HepG2 (cell line): ENCODE results near the gene FXYD6. TPM values are rescaled to one million over a fixed set of nuclear protein-coding genes. Genes with fewer than 3 reads are reported as not detected.

ENCODE experiments used
- ATAC-seq: fragments of 200-7000 bp; cut with Tn5 transposase; 3 replicates; pipeline ENCODE4 v1.9.1; 2020; ENCODE audit warnings: mild to moderate bottlenecking, moderate library complexity
- BruUV-seq: library from RNA; stranded (reverse); fragments of 400-500 nt; replicated peaks from 2 replicates; lab custom pipeline; 2021; lab: Mats Ljungman, UMichigan
- CTCF ChIA-PET: fragments of 300-600 bp; formaldehyde crosslinking; extraction: SDS; loops from one replicate; lab custom pipeline; 2021; ENCODE audit warnings: low total read pairs, inconsistent platforms, low intra/inter-chr PET ratio; lab: Yijun Ruan, JAX
- POLR2A ChIA-PET: fragments of 350-600 bp; sonication (Branson Sonifier 250); formaldehyde crosslinking; loops from one replicate; lab custom pipeline; 2020; ENCODE audit warnings: antibody characterized with exemption, inconsistent platforms; lab: Yijun Ruan, JAX
- DNase-seq: peaks from one replicate; pipeline ENCODE4 v3.0.0-alpha.2; 2015; ENCODE audit warnings: low spot score
- FAIRE-seq: peaks from 3 replicates; lab custom pipeline; 2011; peaks lifted over from hg19 to GRCh38; lab: Jason Lieb, UNC
- H2AFZ ChIP-seq: one replicate; pipeline ENCODE4 v1.6.1; 2011; ENCODE audit warnings: low read length, inconsistent platforms
- H3K27ac ChIP-seq: fragments of 300-600 bp; 3 replicates; pipeline ENCODE4 v1.8.0; 2011; ENCODE audit warnings: mixed run types, mild to moderate bottlenecking, mixed read lengths, low read length, inconsistent platforms; ENCODE audit not compliant: insufficient read depth; ENCODE audit errors: extremely low read length
- H3K27me3 ChIP-seq, 2 experiments: fragments of 200-600 bp in 1 of 2; 2 replicates in 1 of 2; 3 replicates in 1 of 2; pipeline versions ENCODE4 v1.6.0 to v1.8.0; 2011; ENCODE audit warnings: low read length in 2 of 2, mild to moderate bottlenecking in 2 of 2, moderate library complexity in 2 of 2, inconsistent platforms in 1 of 2; ENCODE audit not compliant: insufficient read depth in 2 of 2, control insufficient read depth in 1 of 2
- H3K36me3 ChIP-seq, 2 experiments: fragments of 200-600 bp in 1 of 2; replicated peaks in 1 of 2; 2 replicates in 1 of 2; 3 replicates in 1 of 2; pipeline versions ENCODE4 v1.5.1 to v1.8.0; 2011; ENCODE audit warnings: low read length in 2 of 2, inconsistent platforms in 1 of 2; ENCODE audit not compliant: insufficient read depth in 2 of 2, control insufficient read depth in 1 of 2
- H3K4me1 ChIP-seq: 2 replicates; pipeline ENCODE4 v1.5.1; 2012; ENCODE audit warnings: low read length, inconsistent platforms; ENCODE audit not compliant: insufficient read depth
- H3K4me2 ChIP-seq: 2 replicates; pipeline ENCODE4 v1.6.0; 2011; ENCODE audit warnings: low read depth, low read length, inconsistent platforms
- H3K4me3 ChIP-seq, 3 experiments: fragments of 200-600 bp in 1 of 3; sonication (generic), shearing (Covaris generic) in 1 of 3; replicated peaks in 1 of 3; 2 replicates each; pipeline ENCODE4 v1.5.1; 2011 to 2016; ENCODE audit warnings: low read length in 3 of 3, inconsistent platforms in 2 of 3, low read depth in 2 of 3, mild to moderate bottlenecking in 2 of 3, control low read depth in 1 of 3, mixed read lengths in 1 of 3; ENCODE audit not compliant: insufficient read depth in 1 of 3
- H3K79me2 ChIP-seq: one replicate; pipeline ENCODE4 v1.6.1; 2011; ENCODE audit warnings: low read length, inconsistent platforms; ENCODE audit not compliant: insufficient read depth
- H3K9ac ChIP-seq: 2 replicates; pipeline ENCODE4 v1.6.0; 2011; ENCODE audit warnings: mild to moderate bottlenecking, low read depth, low read length, inconsistent platforms; ENCODE audit not compliant: insufficient read depth
- H3K9me3 ChIP-seq: 2 replicates; pipeline ENCODE4 v1.5.1; 2012; ENCODE audit warnings: mild to moderate bottlenecking, low read length
- H4K20me1 ChIP-seq: 2 replicates; pipeline ENCODE4 v1.6.0; 2011; ENCODE audit warnings: inconsistent platforms, mild to moderate bottlenecking, low read length, moderate library complexity; ENCODE audit not compliant: insufficient read depth
- CC2D1A ChIP-seq: sonication (generic); formaldehyde crosslinking; IDR thresholded peaks from 2 replicates; pipeline ENCODE4 v1.8.1; 2023; ENCODE audit warnings: mild to moderate bottlenecking, missing genetic modification reagents
- CEBPB ChIP-seq: IDR thresholded peaks from 2 replicates; pipeline ENCODE4 v1.6.1; 2011; ENCODE audit warnings: low read depth, low read length, improper control_type of control experiment, borderline replicate concordance
- TAF1 ChIP-seq: sonication (generic); formaldehyde crosslinking; IDR thresholded peaks from 2 replicates; pipeline ENCODE4 v1.4.0; 2020; ENCODE audit warnings: missing genetic modification reagents
- ZNF232 ChIP-seq: sonication (generic); formaldehyde crosslinking; IDR thresholded peaks from 2 replicates; pipeline ENCODE4 v1.4.0; 2020; ENCODE audit warnings: missing genetic modification reagents, borderline replicate concordance
- ZNF678 ChIP-seq: sonication (generic); formaldehyde crosslinking; IDR thresholded peaks from 2 replicates; pipeline ENCODE4 v1.4.0; 2020; ENCODE audit warnings: mild to moderate bottlenecking, missing genetic modification reagents
- ZNF839 ChIP-seq: sonication (generic); formaldehyde crosslinking; IDR thresholded peaks from 2 replicates; pipeline ENCODE4 v1.4.0; 2020; ENCODE audit warnings: missing genetic modification reagents, mild to moderate bottlenecking, borderline replicate concordance
- WGBS: methylation state at CpG from one replicate; pipeline ENCODE4 v1.1.6; 2017; ENCODE audit warnings: low lambda C conversion rate; 5-methylcytosine and 5-hydroxymethylcytosine counted together
- in situ Hi-C: cut with HindIII; loops from 2 replicates; pipeline ENCODE4 v1.10.0; 2017; ENCODE audit warnings: low pct_unique_long_range_greater_than_20kb; ENCODE audit not compliant: extremely low pct_ligation_motif_present
- intact Hi-C: fragments of 100-400 bp; cut with micrococcal nuclease; formaldehyde crosslinking; loops from one replicate; pipeline ENCODE4 v1.10.0; 2022; ENCODE audit not compliant: unreplicated experiment
- polyA plus RNA-seq, 8 experiments: library from polyadenylated mRNA; depleted of rRNA in 3 of 8; stranded (reverse) in 7 of 8; unstranded in 1 of 8; fragments of >200 nt; fragmentation: Illumina TruSeq in 4 of 8; extraction: Trizol in 4 of 8; gene quantifications; 2 replicates each; pipeline versions ENCODE4 v1.2.1 to v1.2.3, GENCODE V29; 2011 to 2016; ENCODE audit warnings: low read depth in 4 of 8, missing spikeins in 1 of 8, mixed read lengths in 1 of 8; ENCODE audit not compliant: insufficient read depth in 1 of 8
- total RNA-seq, 5 experiments: library from RNA; depleted of rRNA; stranded (reverse); fragments of >200 nt; fragmentation: Illumina TruSeq; extraction: Trizol; gene quantifications; 2 replicates each; pipeline ENCODE4 v1.2.3, GENCODE V29; 2016; ENCODE audit warnings: low read depth in 1 of 5
- TF ChIP-seq, protein P1 (sequence below): fragments of 450-650 bp; IDR thresholded peaks from 2 replicates; pipeline ENCODE4 v1.6.1; 2017
- TF ChIP-seq, protein P2 (sequence below): sonication (generic); formaldehyde crosslinking; IDR thresholded peaks from 2 replicates; pipeline ENCODE4 v1.4.0; 2020; ENCODE audit warnings: missing genetic modification reagents, borderline replicate concordance
- TF ChIP-seq, protein P3 (sequence below): sonication (generic); formaldehyde crosslinking; IDR thresholded peaks from 2 replicates; pipeline ENCODE4 v1.5.0; 2020; ENCODE audit warnings: missing genetic modification reagents
- TF ChIP-seq, protein P4 (sequence below): IDR thresholded peaks from 2 replicates; pipeline ENCODE4 v1.6.1; 2016; ENCODE audit warnings: low read depth, missing genetic modification reagents, missing compliant biosample characterization
- TF ChIP-seq, protein P5 (sequence below): sonication (generic); formaldehyde crosslinking; IDR thresholded peaks from 2 replicates; pipeline ENCODE4 v1.9.0; 2021; ENCODE audit warnings: missing genetic modification reagents, borderline replicate concordance

FXYD6 gene
- total and polyA plus RNA-seq, 2 of the 13 experiments (the other 11 are each of a cell fraction or from before 2014, with no cell fraction given) = not detected

DNA sequence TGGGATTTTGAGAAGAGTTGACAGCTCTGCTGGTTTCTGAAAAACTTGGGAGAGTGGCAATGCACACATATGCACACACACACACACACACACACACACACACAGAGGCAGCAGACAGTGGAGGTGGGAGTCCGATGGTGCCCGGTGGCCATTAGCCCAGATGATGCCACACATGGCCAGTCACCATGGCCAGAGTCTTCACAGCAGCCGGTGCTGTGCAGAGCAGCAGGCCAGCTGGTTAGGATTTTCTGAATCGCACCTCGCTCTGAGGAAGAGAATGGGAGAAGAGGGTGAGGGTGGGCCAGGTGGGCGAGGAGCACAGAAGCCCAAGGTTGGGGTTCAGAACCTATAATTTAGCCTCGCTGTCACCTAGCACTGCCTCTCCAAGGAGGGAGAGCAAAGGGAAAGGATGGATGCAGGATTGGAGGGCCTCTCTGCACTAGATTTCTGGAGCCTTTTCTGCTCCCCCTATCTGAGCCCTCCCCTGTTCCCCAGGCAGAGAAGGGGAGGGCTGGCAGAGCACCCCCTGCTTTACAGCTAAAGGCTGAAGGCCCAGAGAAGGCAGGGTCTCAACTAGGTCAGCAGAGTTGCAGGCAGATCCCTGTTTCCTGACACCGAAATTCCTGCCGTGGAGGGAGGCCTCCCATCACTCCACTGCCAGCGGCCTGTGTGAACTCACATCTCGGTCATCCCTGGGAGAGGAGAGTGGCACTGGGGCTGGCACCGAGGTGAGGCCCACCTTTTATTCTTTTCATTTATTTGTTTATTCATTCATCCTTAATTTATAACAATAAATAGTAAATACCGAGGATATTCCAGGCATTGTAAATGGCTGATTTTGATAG is 25.8 kb upstream of the FXYD6 start:
- Histone ChIP-seq H3K79me2 (no peaks in the 10 kb centered on the region), H3K4me3 (no peak overlapping the region), H3K9me3 (no peaks in the 10 kb centered on the region), H3K27ac (no peak overlapping the region), H4K20me1 (no peaks in the 10 kb centered on the region), H3K4me2 (no peak overlapping the region), H2AFZ (no peak overlapping the region), H3K4me1 (no peaks in the 10 kb centered on the region), H3K27me3 (peaks cover 4 to 62% of the 10 kb centered on the region in 2 experiments; a peak in 3 of 5 replicates), H3K36me3 (no peaks in the 10 kb centered on the region), H3K9ac (no peak overlapping the region)
- BruUV-seq = no TSS peak
- DNase-seq (no peak), ATAC-seq (no peak), FAIRE-seq (no peak)
- intact Hi-C loops (loop anchor here (10.0 kb wide), 1 partner anchor 57 kb away; no protein-coding TSS in a partner anchor), in situ Hi-C loops (no loop called here)
- CTCF ChIA-PET = no interaction called here
- POLR2A ChIA-PET = no interaction called here
- 17% methylated on average over 12 of the region's 13 CpGs for WGBS
- TF ChIP-seq, protein P1, sequence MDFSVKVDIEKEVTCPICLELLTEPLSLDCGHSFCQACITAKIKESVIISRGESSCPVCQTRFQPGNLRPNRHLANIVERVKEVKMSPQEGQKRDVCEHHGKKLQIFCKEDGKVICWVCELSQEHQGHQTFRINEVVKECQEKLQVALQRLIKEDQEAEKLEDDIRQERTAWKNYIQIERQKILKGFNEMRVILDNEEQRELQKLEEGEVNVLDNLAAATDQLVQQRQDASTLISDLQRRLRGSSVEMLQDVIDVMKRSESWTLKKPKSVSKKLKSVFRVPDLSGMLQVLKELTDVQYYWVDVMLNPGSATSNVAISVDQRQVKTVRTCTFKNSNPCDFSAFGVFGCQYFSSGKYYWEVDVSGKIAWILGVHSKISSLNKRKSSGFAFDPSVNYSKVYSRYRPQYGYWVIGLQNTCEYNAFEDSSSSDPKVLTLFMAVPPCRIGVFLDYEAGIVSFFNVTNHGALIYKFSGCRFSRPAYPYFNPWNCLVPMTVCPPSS = no peak
- TF ChIP-seq CEBPB = no peak
- TF ChIP-seq ZNF678 (CRISPR knock-in tag) = no peak
- TF ChIP-seq, protein P2, sequence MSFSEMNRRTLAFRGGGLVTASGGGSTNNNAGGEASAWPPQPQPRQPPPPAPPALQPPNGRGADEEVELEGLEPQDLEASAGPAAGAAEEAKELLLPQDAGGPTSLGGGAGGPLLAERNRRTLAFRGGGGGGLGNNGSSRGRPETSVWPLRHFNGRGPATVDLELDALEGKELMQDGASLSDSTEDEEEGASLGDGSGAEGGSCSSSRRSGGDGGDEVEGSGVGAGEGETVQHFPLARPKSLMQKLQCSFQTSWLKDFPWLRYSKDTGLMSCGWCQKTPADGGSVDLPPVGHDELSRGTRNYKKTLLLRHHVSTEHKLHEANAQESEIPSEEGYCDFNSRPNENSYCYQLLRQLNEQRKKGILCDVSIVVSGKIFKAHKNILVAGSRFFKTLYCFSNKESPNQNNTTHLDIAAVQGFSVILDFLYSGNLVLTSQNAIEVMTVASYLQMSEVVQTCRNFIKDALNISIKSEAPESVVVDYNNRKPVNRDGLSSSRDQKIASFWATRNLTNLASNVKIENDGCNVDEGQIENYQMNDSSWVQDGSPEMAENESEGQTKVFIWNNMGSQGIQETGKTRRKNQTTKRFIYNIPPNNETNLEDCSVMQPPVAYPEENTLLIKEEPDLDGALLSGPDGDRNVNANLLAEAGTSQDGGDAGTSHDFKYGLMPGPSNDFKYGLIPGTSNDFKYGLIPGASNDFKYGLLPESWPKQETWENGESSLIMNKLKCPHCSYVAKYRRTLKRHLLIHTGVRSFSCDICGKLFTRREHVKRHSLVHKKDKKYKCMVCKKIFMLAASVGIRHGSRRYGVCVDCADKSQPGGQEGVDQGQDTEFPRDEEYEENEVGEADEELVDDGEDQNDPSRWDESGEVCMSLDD (CRISPR knock-in tag) = no peak
- no peak for TF ChIP-seq ZNF232
- TF ChIP-seq, protein P3, sequence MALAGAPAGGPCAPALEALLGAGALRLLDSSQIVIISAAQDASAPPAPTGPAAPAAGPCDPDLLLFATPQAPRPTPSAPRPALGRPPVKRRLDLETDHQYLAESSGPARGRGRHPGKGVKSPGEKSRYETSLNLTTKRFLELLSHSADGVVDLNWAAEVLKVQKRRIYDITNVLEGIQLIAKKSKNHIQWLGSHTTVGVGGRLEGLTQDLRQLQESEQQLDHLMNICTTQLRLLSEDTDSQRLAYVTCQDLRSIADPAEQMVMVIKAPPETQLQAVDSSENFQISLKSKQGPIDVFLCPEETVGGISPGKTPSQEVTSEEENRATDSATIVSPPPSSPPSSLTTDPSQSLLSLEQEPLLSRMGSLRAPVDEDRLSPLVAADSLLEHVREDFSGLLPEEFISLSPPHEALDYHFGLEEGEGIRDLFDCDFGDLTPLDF (CRISPR knock-in tag) = no peak
- no peak for TF ChIP-seq TAF1 (CRISPR knock-in tag)
- TF ChIP-seq, protein P4, sequence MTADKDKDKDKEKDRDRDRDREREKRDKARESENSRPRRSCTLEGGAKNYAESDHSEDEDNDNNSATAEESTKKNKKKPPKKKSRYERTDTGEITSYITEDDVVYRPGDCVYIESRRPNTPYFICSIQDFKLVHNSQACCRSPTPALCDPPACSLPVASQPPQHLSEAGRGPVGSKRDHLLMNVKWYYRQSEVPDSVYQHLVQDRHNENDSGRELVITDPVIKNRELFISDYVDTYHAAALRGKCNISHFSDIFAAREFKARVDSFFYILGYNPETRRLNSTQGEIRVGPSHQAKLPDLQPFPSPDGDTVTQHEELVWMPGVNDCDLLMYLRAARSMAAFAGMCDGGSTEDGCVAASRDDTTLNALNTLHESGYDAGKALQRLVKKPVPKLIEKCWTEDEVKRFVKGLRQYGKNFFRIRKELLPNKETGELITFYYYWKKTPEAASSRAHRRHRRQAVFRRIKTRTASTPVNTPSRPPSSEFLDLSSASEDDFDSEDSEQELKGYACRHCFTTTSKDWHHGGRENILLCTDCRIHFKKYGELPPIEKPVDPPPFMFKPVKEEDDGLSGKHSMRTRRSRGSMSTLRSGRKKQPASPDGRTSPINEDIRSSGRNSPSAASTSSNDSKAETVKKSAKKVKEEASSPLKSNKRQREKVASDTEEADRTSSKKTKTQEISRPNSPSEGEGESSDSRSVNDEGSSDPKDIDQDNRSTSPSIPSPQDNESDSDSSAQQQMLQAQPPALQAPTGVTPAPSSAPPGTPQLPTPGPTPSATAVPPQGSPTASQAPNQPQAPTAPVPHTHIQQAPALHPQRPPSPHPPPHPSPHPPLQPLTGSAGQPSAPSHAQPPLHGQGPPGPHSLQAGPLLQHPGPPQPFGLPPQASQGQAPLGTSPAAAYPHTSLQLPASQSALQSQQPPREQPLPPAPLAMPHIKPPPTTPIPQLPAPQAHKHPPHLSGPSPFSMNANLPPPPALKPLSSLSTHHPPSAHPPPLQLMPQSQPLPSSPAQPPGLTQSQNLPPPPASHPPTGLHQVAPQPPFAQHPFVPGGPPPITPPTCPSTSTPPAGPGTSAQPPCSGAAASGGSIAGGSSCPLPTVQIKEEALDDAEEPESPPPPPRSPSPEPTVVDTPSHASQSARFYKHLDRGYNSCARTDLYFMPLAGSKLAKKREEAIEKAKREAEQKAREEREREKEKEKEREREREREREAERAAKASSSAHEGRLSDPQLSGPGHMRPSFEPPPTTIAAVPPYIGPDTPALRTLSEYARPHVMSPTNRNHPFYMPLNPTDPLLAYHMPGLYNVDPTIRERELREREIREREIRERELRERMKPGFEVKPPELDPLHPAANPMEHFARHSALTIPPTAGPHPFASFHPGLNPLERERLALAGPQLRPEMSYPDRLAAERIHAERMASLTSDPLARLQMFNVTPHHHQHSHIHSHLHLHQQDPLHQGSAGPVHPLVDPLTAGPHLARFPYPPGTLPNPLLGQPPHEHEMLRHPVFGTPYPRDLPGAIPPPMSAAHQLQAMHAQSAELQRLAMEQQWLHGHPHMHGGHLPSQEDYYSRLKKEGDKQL (CRISPR knock-in tag) = no peak
- no peak for TF ChIP-seq CC2D1A (CRISPR knock-in tag)
- TF ChIP-seq, protein P5, sequence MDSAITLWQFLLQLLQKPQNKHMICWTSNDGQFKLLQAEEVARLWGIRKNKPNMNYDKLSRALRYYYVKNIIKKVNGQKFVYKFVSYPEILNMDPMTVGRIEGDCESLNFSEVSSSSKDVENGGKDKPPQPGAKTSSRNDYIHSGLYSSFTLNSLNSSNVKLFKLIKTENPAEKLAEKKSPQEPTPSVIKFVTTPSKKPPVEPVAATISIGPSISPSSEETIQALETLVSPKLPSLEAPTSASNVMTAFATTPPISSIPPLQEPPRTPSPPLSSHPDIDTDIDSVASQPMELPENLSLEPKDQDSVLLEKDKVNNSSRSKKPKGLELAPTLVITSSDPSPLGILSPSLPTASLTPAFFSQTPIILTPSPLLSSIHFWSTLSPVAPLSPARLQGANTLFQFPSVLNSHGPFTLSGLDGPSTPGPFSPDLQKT (CRISPR knock-in tag) = no peak
- TF ChIP-seq ZNF839 (CRISPR knock-in tag) = no peak
